ENCODE measurements around the gene CDH24. TPM values are rescaled to one million over a fixed set of nuclear protein-coding genes. Genes with fewer than 3 reads are reported as not detected.

The CDH24 gene
- total RNA-seq, 1 donor from 2014 or later, result 15.0 TPM

DNA sequence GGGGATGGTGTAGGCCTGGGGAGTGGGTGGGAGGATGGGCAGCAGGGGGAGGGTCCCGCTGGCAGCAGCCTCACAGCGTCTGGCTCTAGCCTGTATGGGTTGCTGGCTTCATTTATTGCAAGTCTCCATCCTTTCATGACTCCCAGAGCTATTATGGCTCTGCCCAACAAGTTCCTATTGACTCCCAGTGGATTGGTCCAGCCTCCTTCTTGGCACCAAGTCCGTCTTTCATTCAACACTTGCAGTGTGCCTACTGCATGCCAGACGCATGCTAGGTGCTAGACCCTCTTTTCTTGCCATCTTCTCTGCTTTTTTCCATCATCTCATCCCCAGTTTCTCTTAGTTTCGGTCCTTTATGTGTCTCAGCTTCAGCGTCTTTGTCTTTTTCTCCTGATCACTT is 14.2 kb downstream of the CDH24 start:
- Mint-ChIP-seq H3K4me1 (peaks cover 13% of the 10 kb centered on the region), H3K36me3 (peaks cover 5% of the 10 kb centered on the region), H3K27ac (no peak overlapping the region), H3K9me3 (no peaks in the 10 kb centered on the region), H3K27me3 (ENCODE audit: insufficient read depth, low read depth) (peaks cover 11% of the 10 kb centered on the region), H3K4me3 (no peak overlapping the region)
- TF ChIP-seq EZH2 (IDR thresholded peaks at IDR 0.05) (no peak), EZH2phosphoT487 (IDR thresholded peaks at IDR 0.05) (no peak)
- TF ChIP-seq, protein P1, sequence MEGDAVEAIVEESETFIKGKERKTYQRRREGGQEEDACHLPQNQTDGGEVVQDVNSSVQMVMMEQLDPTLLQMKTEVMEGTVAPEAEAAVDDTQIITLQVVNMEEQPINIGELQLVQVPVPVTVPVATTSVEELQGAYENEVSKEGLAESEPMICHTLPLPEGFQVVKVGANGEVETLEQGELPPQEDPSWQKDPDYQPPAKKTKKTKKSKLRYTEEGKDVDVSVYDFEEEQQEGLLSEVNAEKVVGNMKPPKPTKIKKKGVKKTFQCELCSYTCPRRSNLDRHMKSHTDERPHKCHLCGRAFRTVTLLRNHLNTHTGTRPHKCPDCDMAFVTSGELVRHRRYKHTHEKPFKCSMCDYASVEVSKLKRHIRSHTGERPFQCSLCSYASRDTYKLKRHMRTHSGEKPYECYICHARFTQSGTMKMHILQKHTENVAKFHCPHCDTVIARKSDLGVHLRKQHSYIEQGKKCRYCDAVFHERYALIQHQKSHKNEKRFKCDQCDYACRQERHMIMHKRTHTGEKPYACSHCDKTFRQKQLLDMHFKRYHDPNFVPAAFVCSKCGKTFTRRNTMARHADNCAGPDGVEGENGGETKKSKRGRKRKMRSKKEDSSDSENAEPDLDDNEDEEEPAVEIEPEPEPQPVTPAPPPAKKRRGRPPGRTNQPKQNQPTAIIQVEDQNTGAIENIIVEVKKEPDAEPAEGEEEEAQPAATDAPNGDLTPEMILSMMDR (IDR thresholded peaks at IDR 0.05), result no peak
- Histone ChIP-seq H3K4me3 (no peak overlapping the region), H3K4me1 (peaks cover 14% of the 10 kb centered on the region), H3K36me3 (no peaks in the 10 kb centered on the region), H3F3A (ENCODE audit: low read depth) (no peaks in the 10 kb centered on the region), H3K4me2 (no peak overlapping the region), H3K27me3 (no peaks in the 10 kb centered on the region), H3K9ac (no peak overlapping the region), H3K79me2 (ENCODE audit: low read depth) (no peaks in the 10 kb centered on the region), H3K9me3 (ENCODE audit: low read depth) (no peaks in the 10 kb centered on the region), H2AFZ (replicated peaks) (peak overlapping the region; percentile 63), H3K27ac (no peak overlapping the region), H4K20me1 (ENCODE audit: low read depth) (no peaks in the 10 kb centered on the region)
- no peak for DNase-seq (ENCODE audit: low spot score)

DNA sequence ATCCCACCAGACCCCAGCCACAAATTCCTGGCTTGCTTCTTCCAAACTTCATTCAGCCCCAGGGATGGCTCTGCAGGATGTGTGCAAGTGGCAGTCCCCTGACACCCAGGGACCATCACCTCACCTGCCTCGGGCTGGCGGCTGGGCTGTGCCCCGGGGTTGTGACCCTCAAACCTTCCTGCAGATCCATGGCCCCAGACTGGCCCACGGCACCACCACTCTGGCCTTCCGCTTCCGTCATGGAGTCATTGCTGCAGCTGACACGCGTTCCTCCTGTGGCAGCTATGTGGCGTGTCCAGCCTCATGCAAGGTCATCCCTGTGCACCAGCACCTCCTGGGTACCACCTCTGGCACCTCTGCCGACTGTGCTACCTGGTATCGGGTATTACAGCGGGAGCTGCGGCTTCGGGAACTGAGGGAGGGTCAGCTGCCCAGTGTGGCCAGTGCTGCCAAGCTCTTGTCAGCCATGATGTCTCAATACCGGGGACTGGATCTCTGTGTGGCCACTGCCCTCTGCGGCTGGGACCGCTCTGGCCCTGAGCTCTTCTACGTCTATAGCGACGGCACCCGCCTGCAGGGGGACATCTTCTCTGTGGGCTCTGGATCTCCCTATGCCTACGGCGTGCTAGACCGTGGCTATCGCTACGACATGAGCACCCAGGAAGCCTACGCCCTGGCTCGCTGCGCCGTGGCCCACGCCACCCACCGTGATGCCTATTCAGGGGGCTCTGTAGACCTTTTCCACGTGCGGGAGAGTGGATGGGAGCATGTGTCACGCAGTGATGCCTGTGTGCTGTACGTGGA is 15.0 kb downstream of the CDH24 start, which contains the start of gene PSMB11:
Gene PSMB11, plus strand, starts transcription at position 51 of the 804 bp plus-strand sequence. Its CDS starts 14 bp downstream, at position 65.
- H3K4me1 ChIP-seq, result peaks cover 14% of the 10 kb centered on the region
- H3K9ac ChIP-seq, result no peak within 1 kb of the TSS
- no peaks in the 10 kb centered on the region for H4K20me1 ChIP-seq (ENCODE audit: low read depth)
- Mint-ChIP-seq H3K27ac (no peak within 1 kb of the TSS), H3K4me3 (peak within 1 kb of the TSS; percentile 43), H3K9me3 (no peaks in the 10 kb centered on the region), H3K27me3 (ENCODE audit: insufficient read depth, low read depth) (peaks cover 8% of the 10 kb centered on the region), H3K4me1 (peaks cover 13% of the 10 kb centered on the region), H3K36me3 (peaks cover 2% of the 10 kb centered on the region)
- H3K36me3 ChIP-seq, result no peaks in the 10 kb centered on the region
- DNase-seq (ENCODE audit: low spot score), result no peak
- H3K4me3 ChIP-seq, result no peak within 1 kb of the TSS
- H3K9me3 ChIP-seq (ENCODE audit: low read depth), result no peaks in the 10 kb centered on the region
- no peaks in the 10 kb centered on the region for H3K79me2 ChIP-seq (ENCODE audit: low read depth)
- H3K4me2 ChIP-seq, result no peak within 1 kb of the TSS
- H3K27ac ChIP-seq, result no peak within 1 kb of the TSS
- H2AFZ ChIP-seq (replicated peaks), result no peak within 1 kb of the TSS
- H3F3A ChIP-seq (ENCODE audit: low read depth), result no peaks in the 10 kb centered on the region
- no peaks in the 10 kb centered on the region for H3K27me3 ChIP-seq
- TF ChIP-seq, protein P1 (IDR thresholded peaks at IDR 0.05), result no peak
- TF ChIP-seq EZH2phosphoT487 (IDR thresholded peaks at IDR 0.05) (no peak), EZH2 (IDR thresholded peaks at IDR 0.05) (no peak)

DNA sequence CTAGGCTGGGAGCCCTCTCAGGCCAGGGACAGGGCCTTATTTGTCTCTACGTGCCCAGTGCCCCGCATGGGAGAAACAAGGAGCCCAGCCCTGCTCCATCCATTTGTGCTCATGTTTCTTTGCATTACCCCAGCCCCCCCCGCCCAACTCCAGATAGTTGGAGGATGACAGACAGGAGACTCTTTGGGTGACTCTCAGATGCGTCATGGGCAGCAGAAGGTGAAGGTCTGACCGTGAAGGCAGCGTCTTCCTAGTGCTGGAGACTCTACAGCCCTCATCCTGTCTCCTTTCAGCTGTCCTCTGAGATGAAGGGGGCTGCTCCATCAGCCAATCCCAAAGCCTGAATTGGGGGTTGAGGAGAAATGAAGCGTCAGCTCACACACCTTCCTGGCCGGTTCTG is 15.6 kb downstream of the CDH24 start:
- Histone ChIP-seq H3K4me2 (no peak overlapping the region), H4K20me1 (ENCODE audit: low read depth) (no peaks in the 10 kb centered on the region), H3K27me3 (no peaks in the 10 kb centered on the region), H3K9ac (no peak overlapping the region), H3K27ac (no peak overlapping the region), H3K4me3 (no peak overlapping the region), H2AFZ (replicated peaks) (no peak overlapping the region), H3K79me2 (ENCODE audit: low read depth) (no peaks in the 10 kb centered on the region), H3F3A (ENCODE audit: low read depth) (no peaks in the 10 kb centered on the region), H3K4me1 (peaks cover 14% of the 10 kb centered on the region), H3K9me3 (ENCODE audit: low read depth) (no peaks in the 10 kb centered on the region), H3K36me3 (no peaks in the 10 kb centered on the region)
- H3K9me3 Mint-ChIP-seq, result no peaks in the 10 kb centered on the region
- no peak overlapping the region for H3K4me3 Mint-ChIP-seq
- TF ChIP-seq EZH2 (IDR thresholded peaks at IDR 0.05) (no peak), EZH2phosphoT487 (IDR thresholded peaks at IDR 0.05) (no peak)
- TF ChIP-seq, protein P1 (IDR thresholded peaks at IDR 0.05), result no peak
- peaks cover 8% of the 10 kb centered on the region for H3K27me3 Mint-ChIP-seq (ENCODE audit: insufficient read depth, low read depth)
- DNase-seq (ENCODE audit: low spot score), result no peak
- H3K36me3 Mint-ChIP-seq, result no peaks in the 10 kb centered on the region
- H3K27ac Mint-ChIP-seq, result no peak overlapping the region
- peaks cover 13% of the 10 kb centered on the region for H3K4me1 Mint-ChIP-seq
